HTR-8/SVneo (cell line): Measurements from ENCODE around the gene DMRTB1.

Source experiments
- DNase-seq: peaks from one replicate; pipeline ENCODE4 v3.0.0; 2011; ENCODE audit warnings: low spot score, mixed read lengths; ENCODE audit not compliant: insufficient read length
- FAIRE-seq: peaks from 2 replicates; lab custom pipeline; 2011; peaks lifted over from hg19 to GRCh38; lab: Jason Lieb, UNC

DMRTB1 gene

DNA sequence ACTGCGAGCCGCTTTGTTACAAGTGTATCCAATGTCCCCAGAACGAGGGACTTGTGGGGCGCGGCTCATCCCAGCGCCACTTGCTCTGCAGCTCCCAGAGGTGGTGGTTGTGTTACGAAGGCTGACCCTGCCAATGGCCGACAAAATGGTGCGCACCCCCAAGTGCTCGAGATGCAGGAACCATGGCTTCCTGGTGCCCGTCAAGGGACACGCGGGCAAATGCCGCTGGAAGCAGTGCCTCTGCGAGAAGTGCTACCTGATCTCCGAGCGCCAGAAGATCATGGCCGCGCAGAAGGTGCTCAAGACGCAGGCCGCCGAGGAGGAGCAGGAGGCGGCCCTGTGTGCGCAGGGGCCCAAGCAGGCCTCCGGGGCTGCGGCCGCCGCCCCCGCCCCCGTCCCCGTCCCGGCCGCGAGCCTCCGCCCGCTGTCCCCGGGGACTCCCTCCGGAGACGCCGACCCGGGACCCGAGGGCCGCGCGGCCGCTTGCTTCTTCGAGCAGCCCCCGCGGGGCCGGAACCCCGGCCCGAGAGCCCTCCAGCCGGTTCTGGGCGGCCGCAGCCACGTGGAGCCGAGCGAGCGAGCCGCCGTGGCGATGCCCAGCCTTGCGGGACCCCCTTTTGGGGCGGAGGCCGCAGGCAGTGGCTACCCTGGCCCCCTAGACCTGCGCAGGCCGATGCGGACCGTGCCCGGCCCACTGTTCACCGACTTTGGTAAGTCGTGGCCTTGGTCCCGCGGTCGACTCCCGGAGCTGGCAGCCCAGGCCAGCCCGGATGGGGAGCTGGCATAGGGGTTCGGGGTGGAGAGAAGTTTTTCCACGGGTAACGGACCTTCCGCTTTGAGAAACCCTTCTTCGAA, at the start of gene DMRTB1:
DMRTB1 (plus strand) TSS at position 79 of the 855 bp plus-strand sequence; CDS start at position 134, 55 bp downstream.
- no peak for FAIRE-seq
- DNase-seq = no peak

DNA sequence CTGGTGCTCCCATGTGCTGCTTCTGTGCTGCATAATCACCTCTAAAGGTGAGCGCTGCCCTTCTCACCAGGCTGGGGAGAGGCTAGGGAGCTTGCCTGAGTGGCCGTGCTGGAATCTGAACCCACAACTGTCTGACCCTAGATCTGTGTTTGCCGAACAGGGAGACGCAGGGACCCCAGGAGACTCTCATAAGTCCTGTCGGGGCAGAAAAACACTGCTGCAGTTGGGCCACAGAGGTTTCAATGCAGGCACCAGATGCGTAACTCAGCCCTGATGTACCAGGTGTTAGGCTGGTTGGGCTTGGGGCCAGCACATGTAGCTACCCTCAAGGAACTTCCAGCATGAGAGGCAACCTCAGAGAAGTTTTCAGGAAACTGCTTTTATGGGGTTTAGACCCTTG, 49.5 kb upstream of the DMRTB1 start:
- DNase-seq (no peak), FAIRE-seq (no peak)

DNA sequence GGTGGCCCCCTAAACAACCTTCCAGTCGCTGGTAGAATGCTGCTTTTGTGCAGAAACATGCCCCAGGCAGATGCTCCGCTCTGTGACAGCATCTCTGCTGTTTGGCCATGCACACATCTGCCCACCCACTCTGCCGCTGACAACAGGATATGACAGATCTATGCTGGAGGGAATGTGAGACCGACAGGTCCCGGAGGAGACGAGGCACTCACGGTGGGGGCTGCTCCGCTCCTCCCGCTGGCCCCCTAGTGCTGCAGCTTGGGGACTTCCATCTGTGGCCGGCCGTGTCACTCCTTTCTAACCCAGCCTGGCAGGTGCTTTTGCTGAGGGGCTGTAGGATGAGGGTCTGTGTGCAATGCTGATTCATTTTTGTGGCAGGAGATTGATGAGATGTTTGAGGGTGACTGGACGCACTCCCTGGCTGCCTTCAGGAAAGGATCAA, 49.1 kb upstream of the DMRTB1 start:
- FAIRE-seq (peak; percentile 64), DNase-seq (peak; percentile 68)

DNA sequence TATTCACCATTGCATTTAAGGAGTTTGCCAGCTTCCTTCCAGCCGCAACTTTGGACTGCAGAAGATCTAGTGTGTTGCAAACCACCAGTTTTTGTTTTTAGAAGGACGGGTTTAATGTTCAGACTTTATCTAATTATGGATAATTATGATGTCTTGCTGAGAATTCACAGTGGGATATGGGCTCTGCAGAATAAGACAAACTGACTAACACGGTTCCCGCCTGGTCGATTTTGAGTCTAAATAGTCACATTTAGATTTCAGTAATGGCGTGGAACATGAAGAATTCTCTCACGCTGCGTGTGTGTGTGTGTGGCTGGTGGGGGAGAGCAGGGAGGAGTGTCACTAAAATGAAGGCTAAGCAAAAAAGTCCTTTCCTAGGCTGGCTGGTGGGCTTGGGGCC, 48.5 kb upstream of the DMRTB1 start:
- DNase-seq (no peak), FAIRE-seq (no peak)

DNA sequence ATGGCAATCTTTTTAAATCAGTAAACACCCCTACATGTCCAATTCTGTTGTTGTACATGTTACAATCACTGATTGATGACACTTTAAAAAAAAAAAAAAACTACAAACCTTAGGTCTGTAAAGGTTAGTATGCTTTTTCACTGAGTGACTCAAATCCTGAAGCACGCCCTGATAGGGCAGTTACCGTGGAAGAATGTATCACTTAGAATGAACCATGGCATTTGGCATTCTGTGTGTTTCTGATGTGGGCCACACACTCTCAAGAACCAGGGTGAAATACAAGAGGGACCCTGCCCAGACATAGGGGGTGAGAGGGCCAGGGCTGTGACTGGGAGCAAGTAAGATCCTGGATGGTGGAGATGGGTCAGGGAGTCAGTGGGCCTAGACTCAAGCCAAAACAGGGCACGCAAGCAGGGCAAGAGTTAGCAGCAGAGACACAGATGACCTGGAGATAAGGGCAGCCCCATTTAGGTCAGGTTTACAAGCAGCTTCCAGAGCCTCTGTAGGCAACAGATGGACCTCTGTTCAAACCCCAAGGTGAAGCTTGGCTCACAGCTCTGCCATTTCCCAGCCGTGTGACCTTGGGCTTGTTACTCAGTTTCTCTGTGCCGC, 47.6 kb upstream of the DMRTB1 start:
- FAIRE-seq (no peak), DNase-seq (no peak)

DNA sequence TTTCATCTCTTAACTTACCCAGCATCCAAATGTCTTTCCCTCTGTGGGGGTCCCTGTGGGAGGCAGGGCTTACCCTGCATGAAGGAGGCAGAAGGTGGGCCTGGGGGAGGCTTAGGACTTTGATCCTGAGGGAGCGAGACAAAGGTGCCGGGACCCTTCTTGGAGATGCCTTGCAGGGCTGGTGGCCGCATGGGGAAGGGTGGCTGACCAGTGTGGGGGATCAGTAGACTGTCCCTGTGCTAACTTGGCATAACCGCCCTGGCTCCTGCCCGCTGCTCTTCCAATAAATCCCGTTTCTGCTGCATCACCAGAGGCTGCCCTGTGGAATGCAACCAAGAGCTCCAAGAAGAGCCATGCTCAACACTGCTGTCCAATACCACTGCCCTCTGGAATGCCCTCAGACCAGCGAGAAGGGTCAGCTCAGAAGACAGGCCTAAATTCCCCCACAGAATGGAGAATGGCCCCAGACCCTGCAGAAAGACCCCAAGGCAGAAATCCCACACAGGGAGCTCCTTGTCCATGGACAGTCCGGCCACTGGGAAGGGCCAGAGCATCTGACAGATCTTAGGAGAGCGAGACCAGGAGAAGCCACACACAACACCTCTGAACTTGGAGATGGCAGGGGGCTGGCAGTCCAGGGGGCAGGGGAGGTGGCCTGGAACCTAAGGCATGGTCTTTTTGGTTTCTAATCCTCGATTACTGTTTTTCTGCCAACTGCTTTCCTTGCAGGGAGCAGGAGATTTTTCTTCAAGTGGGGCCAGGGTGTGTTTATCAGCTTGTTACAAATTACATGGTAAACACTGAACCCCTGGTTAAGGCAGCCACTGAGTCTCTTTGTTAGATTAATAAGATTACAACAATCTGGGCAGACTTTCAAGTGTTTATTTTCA, 46.7 kb upstream of the DMRTB1 start:
- FAIRE-seq (no peak), DNase-seq (no peak)

DNA sequence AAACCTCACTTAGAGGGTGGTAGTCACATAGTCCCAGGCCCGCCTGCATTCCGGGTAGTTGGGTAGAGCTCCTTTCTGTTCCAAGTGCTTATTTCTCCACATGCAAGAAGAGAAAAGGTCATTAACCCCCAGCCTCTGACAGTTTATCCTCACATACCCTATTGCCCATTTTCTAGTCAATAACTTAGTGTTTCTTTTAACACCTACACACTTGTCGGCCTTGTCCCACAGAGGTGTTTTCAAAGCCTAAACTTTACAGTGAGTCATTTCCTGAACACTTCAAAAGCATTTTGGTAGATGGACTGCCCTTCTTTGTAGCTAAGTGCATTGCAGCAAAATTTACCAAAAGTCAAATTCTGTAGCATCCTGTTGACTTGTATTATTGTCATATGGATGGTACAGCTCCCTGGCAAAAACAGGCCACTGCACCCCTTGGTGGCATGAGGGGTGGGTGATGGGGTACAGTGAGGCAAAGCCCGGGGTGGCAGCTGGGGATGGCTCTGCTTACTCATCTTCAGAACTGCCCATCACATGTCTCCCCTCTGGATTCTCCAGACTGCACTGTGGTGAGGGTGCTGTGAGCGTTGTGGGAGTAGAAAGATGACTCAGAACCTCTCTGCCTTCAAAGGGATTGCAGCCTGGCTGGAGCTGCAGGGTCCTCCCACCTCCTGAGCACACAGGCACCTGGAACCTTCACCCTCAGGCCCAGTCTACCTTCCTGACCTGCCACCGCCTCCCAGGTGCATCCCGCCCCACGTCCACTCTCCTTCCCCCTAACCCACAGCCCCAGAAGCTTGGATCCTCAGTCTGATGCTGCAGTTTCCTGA, 45.8 kb upstream of the DMRTB1 start:
- peak; percentile 62 for FAIRE-seq
- DNase-seq = peak; percentile 67

DNA sequence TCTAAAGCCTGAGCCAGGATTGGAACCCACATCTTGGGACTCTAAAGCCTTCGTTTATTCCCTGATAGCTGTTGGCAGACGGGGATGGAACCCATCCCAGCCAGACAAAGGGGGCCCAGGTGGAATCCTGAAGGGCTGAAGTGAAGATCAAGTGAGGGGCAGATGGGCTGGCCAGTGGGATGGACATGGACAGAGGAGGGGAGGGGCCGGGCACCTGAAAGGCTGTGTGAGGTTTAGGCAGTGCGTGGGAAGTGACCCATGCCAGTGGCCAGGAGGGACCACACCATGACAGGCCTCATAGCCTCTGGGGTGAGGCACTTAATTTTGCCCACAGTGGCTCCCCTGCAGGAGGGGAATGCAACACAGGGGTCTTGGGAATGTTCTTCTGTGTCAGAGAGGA, 44.6 kb upstream of the DMRTB1 start:
- DNase-seq (no peak), FAIRE-seq (no peak)

DNA sequence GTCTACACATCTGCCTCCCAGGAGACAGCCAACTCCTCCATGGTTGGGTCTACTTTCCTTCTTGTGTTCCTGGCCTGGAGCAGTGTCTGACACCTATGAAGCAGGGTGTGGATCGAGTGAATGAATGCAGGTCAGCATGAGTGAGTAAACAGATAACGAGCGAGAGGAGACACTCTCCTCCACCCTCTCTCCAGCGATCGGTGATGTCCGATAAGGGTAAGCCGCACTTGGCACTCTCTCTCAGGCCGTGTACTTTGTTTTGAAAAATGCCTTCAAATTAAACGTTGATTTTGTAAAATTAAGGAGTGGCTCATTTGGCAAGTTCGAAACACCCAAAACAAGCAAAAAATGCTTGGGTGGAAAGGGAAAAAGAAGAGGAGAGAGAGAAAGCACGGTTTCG, 43.8 kb upstream of the DMRTB1 start:
- DNase-seq = no peak
- no peak for FAIRE-seq

DNA sequence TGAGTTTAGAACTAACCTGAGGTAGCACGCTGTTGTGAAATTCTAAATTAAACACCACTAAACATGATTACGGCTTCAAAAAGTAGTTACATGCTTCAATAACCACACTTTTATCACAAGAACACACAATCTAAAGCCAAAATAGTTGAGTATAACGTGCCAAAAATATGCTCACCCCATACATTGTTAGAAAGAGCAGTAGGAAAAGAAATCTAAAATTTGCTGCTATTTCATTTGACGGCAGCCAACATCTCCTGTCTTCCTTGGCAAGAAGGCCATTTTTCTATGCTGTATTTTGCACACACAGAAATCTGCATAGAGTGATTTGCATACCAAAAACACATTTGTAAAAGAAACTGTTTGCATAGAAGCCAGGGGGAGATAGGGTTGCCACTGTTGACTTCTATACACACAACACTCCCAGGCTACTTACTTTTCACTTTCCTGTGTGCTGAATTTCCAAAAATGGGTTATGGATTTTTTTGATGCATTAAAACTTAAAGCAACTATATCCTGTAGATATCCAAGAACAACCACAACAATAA, 42.9 kb upstream of the DMRTB1 start:
- DNase-seq (no peak), FAIRE-seq (no peak)

DNA sequence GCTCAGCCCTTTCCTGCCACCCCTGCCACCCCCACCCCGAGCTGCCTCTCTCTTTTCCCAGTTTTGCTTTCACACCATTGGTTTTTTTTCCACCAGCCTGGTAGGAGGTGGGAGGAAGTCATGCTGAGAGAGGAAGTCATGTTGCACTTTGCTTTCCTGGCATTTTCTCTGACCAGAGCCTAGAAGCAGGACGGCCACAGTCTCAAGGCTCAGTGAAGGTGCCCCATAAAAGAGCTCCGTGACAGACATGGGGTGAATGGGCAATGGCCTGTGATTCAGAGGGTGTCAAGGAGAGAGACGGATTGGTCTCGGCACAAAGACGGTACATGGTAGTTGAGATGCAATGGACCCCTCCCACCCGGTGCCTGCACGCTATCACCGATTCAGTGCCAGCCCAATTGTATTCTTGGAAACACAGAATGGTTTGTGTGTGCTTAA, 42.1 kb upstream of the DMRTB1 start:
- DNase-seq = no peak
- no peak for FAIRE-seq

DNA sequence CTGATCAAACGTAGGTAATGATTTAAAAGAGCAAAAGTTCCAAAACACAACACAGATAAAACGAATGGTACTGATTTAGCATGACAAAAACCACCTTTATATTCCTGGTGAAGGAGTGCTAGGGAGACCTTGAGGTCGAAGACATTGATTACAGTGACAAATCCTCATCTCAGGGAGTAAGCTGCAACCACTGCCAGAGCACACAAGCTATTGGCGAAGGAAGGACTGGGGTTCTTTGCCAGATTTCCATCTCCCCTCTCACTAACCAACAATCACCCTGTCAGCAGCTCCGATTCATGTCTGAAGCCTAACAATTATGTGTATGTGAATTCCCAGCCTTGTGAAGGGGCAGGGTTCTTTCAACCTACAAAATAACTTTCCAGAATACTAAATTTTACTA, 40.2 kb upstream of the DMRTB1 start:
- DNase-seq (no peak), FAIRE-seq (no peak)

DNA sequence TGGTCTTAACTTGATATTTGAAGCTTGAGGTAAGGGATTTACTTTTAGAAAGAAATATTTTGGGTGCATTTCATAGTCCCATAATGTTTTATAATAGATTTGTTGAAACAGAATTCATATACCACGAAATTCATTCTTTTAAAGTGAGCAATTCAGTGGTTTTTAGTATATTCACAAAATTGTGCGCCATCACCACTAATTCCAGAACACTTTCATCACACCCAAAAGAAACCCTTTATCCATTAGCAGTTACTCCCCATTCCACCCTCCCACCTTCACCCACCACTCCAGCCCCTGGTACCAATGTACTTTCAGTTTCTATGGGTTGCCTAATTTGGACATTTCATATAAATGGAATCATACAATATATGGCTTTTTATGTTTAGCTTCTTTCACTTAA, 38.9 kb upstream of the DMRTB1 start:
- no peak for DNase-seq
- no peak for FAIRE-seq

DNA sequence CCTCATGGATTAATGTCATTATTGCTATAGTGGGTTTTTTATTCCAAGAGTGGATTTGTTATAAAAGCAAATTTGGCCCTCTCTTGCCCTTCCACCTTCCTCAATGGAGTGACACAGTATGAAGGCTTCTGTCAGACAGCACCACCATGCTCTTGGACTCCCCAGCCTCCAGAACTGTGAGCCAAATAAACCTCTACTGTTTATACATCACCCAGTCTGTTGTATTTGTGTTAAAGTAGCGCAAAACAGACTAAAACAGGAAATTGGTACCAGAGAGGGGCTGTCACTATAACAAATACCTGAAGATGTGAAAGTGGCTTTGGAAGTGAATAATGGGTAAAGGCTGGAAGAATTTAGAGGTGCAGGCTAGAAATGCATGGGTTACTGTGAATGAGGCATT, 38.0 kb upstream of the DMRTB1 start:
- FAIRE-seq (no peak), DNase-seq (no peak)

DNA sequence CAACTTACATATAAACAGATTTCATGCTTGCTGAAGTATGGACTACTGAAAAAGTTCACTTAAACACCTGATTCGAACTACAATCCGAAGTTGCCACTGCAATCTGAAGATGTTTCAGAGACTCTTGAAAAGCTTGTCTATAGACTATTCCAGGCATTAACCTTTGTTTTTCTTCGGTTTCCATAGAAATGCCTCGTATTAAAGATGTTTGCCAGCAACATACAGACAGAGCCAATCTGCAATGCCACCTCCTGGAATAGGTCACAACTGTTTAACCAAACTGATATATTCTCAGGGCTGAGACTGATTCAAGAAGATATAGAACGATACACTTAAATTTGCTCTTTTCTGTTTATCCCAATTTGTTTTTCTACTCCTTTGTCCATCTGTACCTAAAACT, 28.9 kb upstream of the DMRTB1 start:
- FAIRE-seq (no peak), DNase-seq (no peak)

DNA sequence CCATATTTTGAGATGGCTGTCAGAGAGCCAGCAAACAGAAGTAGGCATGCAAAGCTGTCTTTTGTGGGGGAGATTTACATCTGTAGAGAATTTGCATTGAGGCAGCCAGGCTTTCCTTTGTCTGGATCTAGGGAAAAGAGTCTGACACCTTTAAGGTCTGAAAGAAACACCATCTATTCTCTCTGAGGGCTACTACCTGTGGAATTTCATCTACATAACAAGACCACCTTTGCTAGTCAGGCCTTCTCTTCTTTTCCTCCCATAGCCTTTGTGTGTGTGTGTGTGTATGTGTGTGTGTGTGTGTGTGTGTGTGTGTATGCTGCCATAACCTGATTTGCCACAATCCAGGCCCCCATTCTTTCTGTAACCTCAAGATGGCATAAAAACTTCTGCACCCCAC, 28.4 kb upstream of the DMRTB1 start:
- FAIRE-seq (no peak), DNase-seq (no peak)

DNA sequence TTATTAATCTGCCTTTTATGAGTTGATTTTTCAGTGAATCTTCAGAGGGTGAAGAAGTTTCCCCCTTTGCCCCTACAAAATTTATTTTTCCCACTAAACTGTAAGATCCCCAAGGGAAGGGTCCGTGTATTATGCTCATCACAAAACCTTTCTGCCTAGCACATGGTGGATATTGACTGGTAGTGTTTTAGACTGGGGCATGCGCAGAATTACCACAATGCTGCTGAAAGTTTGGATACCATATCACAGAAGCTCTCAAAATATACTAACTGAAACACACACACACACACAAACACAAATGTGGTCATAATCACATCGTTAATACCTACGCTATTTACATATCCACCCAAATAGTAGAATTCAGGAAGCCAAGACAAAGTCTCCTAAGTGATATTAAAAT, 28.0 kb upstream of the DMRTB1 start:
- no peak for DNase-seq
- FAIRE-seq = no peak

DNA sequence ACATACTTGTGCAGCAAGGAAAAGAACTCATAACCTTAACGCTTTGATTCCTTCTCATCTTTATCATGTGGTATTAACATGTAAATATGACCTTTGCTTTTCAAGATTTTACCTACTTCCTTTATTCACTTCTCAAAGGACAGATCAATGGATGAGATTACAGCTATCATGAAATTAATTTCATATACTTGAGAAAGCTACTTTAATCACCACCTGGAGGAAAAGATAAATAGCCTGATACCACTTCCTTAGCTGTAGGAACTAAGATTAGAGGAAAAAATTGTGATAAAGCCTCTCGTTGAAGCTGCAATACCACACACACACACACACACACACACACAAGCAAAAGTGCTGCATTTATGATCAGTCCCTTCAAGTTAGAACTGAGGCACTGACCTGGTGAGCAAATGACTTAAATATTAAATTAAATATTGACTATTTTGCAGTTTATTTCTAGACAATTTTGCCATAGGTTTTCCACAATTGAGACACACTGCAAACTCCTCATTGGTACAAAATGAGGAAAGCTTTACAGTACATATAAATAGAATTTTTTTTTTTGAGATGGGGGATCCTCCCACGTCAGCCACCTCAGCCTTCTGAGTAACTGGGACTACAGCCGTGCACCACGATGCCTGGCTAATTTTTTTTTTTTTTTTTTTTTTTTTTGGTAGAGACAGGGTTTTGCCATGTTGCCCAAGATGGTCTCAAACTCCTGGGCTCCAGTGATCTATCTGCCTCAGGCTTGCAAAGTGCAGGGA, 27.2 kb upstream of the DMRTB1 start:
- FAIRE-seq = no peak
- DNase-seq = no peak

DNA sequence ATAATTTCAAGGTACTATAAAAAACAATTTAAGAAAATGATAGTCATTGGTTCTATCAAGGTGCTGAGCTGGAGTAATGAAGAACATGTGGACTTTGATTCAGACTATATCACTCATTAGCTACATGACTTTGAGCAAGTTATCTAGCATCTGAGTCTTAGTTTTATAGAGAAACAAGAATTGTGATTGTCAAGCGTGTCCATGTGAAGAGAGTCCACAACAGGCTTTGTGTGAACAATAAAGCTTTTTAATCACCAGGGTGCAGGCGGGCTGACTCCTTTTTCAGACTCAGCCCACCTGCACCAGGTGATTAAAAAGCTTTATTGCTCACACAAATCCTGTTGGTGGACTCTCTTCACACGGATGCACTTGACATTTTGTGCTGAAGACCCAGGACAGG, 26.6 kb upstream of the DMRTB1 start:
- no peak for DNase-seq
- no peak for FAIRE-seq
